Small intestine (tissue), 7 donors: ENCODE measurements around the gene ETS2. TPM values are rescaled to one million over a fixed set of nuclear protein-coding genes. Genes with fewer than 3 reads are reported as not detected.

Experiments used
- DNase-seq, 2 donors: peaks; one replicate each; pipeline versions ENCODE4 v3.0.0 to v3.0.0-alpha.2; 2013
- FAIRE-seq: peaks from 2 replicates; lab custom pipeline; 2012; peaks lifted over from hg19 to GRCh38; lab: Jason Lieb, UNC
- H3K27ac ChIP-seq, 3 donors: one replicate each; pipeline ENCODE4 v1.5.1; 2013; ENCODE audit warnings: low read length in 2 of 3, mild to moderate bottlenecking in 2 of 3, control low read depth in 1 of 3, inconsistent platforms in 1 of 3, low read depth in 1 of 3, moderate library complexity in 1 of 3
- H3K27me3 ChIP-seq, 3 donors: one replicate each; pipeline ENCODE4 v1.6.1; 2013; ENCODE audit warnings: low read length in 3 of 3, inconsistent platforms in 1 of 3; ENCODE audit not compliant: control insufficient read depth in 3 of 3, insufficient read depth in 3 of 3
- H3K36me3 ChIP-seq, 3 donors: one replicate each; pipeline ENCODE4 v1.6.1; 2013; ENCODE audit warnings: low read length in 3 of 3, inconsistent platforms in 1 of 3, low read depth in 1 of 3, mild to moderate bottlenecking in 1 of 3, moderate library complexity in 1 of 3; ENCODE audit not compliant: control insufficient read depth in 3 of 3, insufficient read depth in 2 of 3
- H3K4me1 ChIP-seq, 3 donors: one replicate each; pipeline ENCODE4 v1.6.1; 2013; ENCODE audit warnings: low read length in 2 of 3, inconsistent platforms in 1 of 3, low read depth in 1 of 3, mild to moderate bottlenecking in 1 of 3, moderate library complexity in 1 of 3; ENCODE audit not compliant: control insufficient read depth in 3 of 3, insufficient read depth in 2 of 3
- H3K4me3 ChIP-seq, 3 donors: one replicate each; pipeline ENCODE4 v1.5.1; 2013; ENCODE audit warnings: low read length in 3 of 3, control low read depth in 1 of 3, inconsistent platforms in 1 of 3, low read depth in 1 of 3, mild to moderate bottlenecking in 1 of 3, moderate library complexity in 1 of 3
- H3K9me3 ChIP-seq, 2 donors: one replicate each; pipeline ENCODE4 v1.6.1; 2013; ENCODE audit warnings: low read depth in 1 of 2, low read length in 1 of 2; ENCODE audit not compliant: control insufficient read depth in 2 of 2, insufficient read depth in 1 of 2
- WGBS, 3 donors: extraction: QIAGEN DNeasy Blood & Tissue Kit; methylation state at CpG; one replicate each; pipeline ENCODE4 v1.1.7; 2013; 5-methylcytosine and 5-hydroxymethylcytosine counted together
- polyA plus RNA-seq, 4 donors: library from polyadenylated mRNA; stranded (reverse) in 3 of 4; unstranded in 1 of 4; fragments of 200-250 nt in 3 of 4; fragments of 120-200 nt in 1 of 4; gene quantifications; one replicate each; pipeline versions ENCODE4 v1.2.1 to v1.2.3, GENCODE V29; 2013
- donor health status: healthy with polysubstance abuse.
- donor health status: control.
- donor health status: control.
- donor health status: Bipolar disorder and iron deficiency.
- donor health status: healthy.

Gene ETS2
- polyA plus RNA-seq, 4 donors = 129 to 151 (median 135) TPM

DNA sequence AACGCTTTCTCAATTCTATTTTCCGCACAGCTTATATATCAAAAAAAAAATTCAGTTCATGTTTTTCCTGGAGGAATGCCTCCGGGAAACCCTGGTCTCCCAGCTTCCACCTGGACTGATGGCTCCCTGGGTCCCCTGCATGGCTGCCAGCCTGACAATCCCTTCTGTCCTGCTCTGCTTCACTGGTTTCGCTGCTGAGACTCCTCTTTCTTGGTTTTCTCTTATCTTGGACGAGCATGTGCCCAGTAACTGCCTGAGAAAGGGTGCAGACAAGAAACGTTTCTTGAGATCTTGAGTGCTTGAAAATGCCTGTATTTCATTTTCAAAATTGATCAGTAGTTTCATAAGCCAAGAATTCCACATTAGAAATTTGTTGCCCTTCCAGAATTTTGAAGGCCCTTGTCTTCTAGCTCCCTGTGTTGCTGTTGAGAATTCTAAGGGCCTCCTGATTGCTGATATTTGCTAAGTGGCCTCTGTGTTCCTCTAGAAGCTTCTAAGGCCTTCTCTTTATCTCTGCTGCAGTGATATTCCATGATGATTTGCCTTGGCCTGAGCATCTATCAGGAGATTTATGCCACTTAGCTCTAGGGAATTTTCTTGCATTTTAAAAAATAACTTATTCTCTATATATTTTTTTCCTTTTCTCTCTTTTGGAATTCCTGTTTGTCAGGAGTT lies 44.7 kb downstream of the ETS2 start:
- FAIRE-seq (no peak), DNase-seq (no peak)
- WGBS, 3 donors = 77 to 85% (median 80%) methylated on average over 6 of the region's 6 CpGs
- H3K4me3 ChIP-seq = no peak overlapping the region
- H3K36me3 ChIP-seq = no peaks in the 10 kb centered on the region
- no peak overlapping the region for H3K27ac ChIP-seq
- H3K4me1 ChIP-seq = no peaks in the 10 kb centered on the region
- H3K9me3 ChIP-seq = peaks cover 0 to 9% of the 10 kb centered on the region in 2 donors
- H3K27me3 ChIP-seq = no peaks in the 10 kb centered on the region

DNA sequence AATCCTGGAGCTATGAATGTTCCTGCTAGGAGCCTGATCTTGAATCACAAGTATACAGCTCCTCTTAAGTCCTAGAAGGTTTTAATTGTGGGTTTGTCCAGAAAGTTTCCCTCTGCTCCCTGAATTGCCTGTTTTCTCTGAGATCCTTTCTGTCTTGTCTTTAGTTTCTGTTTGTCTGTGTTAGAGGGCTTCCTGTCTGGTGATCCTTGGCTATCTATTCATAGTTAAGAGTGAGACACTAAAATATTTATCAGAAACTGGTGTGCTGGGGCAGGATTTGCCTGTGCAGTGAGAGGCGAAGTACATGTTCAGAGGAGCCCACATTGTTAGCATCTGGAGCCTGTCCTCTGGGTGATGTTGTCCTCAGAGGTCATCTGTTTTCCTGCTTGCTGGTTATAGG lies 45.4 kb downstream of the ETS2 start:
- FAIRE-seq (no peak), DNase-seq (no peak)
- H3K9me3 ChIP-seq = peaks cover 0 to 9% of the 10 kb centered on the region in 2 donors
- no peak overlapping the region for H3K4me3 ChIP-seq
- no peaks in the 10 kb centered on the region for H3K4me1 ChIP-seq
- H3K27me3 ChIP-seq = no peaks in the 10 kb centered on the region
- H3K27ac ChIP-seq = no peak overlapping the region
- WGBS, 3 donors = 92 to 96% (median 93%) methylated on average over 1 of the region's 1 CpG
- no peaks in the 10 kb centered on the region for H3K36me3 ChIP-seq

DNA sequence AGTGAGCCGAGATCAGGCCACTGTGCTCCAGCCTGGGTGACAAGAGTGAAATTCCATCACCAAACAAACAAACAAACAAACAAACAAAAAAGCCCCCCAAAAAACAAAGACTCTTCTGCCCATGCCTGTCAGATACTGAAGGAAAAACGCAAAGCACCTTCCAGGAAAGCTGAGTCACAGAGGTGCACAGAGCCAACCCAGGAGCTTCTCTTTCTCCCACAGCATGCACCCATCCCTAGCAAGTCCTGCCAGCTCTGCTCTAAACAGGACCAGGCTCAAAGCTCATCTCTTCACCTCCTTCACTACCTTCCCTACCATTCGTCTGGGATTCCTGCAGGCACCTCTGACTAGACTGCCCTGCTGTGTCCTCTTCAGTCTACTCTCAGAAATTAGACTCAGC lies 46.5 kb downstream of the ETS2 start:
- 76 to 91% (median 86%) methylated on average over 3 of the region's 3 CpGs for WGBS, 3 donors
- no peaks in the 10 kb centered on the region for H3K36me3 ChIP-seq
- DNase-seq = no peak
- H3K27me3 ChIP-seq = no peaks in the 10 kb centered on the region
- H3K4me3 ChIP-seq = no peak overlapping the region
- peaks cover 0 to 4% (median 0%) of the 10 kb centered on the region in 3 donors for H3K4me1 ChIP-seq
- peaks cover 0 to 9% of the 10 kb centered on the region in 2 donors for H3K9me3 ChIP-seq
- FAIRE-seq = no peak
- H3K27ac ChIP-seq = no peak overlapping the region

DNA sequence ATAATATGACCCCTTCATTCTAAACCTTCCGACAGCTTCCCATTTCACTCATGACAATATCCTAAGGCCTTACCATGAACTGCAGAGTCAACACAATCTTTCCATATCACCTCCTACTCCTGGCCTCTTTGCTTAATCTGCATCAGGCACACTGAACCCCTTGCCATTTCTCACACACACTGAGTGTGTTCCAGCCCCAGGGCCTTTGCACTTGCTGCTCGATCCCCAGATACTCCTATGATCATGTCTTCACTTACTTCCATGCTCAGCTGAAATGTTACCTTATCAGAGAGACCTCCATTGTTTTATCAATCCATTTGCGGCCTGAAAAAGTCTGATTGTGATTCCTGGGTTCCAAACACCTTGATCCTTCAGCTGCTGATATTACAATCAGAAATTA lies 47.0 kb downstream of the ETS2 start:
- Histone ChIP-seq H3K27ac (no peak overlapping the region), H3K36me3 (no peaks in the 10 kb centered on the region), H3K4me1 (peaks cover 0 to 7% (median 0%) of the 10 kb centered on the region in 3 donors), H3K27me3 (no peaks in the 10 kb centered on the region), H3K4me3 (no peak overlapping the region), H3K9me3 (peaks cover 0 to 9% of the 10 kb centered on the region in 2 donors)
- 66 to 79% (median 68%) methylated on average over 3 of the region's 3 CpGs for WGBS, 3 donors
- FAIRE-seq = no peak
- no peak for DNase-seq

DNA sequence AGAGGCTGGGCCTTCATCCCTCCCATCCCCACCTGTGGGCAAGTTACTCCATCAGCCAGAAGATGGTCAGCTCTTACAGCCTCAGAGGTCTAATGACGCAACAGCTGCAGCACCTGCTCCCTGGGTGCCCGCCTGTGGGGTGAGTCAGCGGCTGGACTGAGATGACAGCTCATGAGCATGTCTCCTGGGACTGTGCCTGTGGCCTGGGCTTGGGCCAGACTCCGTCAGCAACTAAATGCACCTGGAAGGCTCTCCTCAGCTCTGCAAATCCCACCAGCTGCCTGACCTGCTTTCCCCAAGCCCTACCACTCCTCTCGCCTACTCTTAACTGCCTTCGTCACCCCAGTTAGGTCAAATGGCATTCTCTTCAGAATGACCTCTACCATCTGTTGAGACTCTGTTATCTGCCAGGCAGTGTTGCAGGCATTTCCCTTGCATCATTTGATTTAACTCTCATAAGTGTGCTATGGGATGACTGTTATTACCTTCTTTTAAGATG lies 47.7 kb downstream of the ETS2 start:
- Histone ChIP-seq H3K36me3 (no peaks in the 10 kb centered on the region), H3K27me3 (no peaks in the 10 kb centered on the region), H3K9me3 (peaks cover 0 to 9% of the 10 kb centered on the region in 2 donors), H3K27ac (no peak overlapping the region), H3K4me1 (peaks cover 0 to 7% (median 0%) of the 10 kb centered on the region in 3 donors), H3K4me3 (no peak overlapping the region)
- DNase-seq (peak; percentile 21 to 51), FAIRE-seq (no peak)
- WGBS, 3 donors = 43 to 70% (median 57%) methylated on average over 6 of the region's 6 CpGs

DNA sequence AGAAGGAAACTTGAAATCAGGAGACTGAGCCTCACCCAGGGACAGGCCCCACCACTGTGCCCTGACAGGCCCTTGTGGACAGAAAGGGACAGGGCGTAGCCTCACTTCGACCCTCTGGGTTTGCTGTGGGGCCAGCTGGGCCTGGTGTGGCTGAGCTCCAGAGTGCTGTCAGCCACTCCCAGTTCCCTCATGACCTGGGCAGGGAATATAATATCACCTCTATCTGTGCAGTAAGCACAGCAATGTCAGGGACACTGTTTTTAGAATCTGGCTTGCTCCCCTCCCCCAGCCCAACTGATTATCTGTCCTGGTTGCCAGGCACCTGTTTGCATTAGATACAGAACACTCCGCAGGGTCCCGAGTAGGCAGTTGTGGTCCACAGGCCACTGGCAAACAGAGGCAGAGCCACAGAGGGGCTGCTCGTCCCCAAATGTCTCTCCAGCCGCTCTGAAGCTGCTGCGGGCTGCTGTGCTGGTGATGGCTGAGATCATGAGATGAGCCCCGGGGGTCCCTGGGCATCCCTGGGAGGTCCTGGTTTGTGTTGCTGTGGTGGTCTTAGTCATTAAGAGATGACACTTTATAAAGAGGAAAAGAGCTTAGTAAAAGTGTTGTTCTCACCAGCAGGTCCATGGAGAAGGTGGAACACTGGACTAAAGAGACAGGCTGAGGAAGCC lies 51.6 kb downstream of the ETS2 start:
- no peaks in the 10 kb centered on the region for H3K36me3 ChIP-seq
- DNase-seq (peak; percentile 22 to 28), FAIRE-seq (no peak)
- no peaks in the 10 kb centered on the region for H3K9me3 ChIP-seq
- 62 to 80% (median 66%) methylated on average over 8 of the region's 8 CpGs for WGBS, 3 donors
- H3K27me3 ChIP-seq = no peaks in the 10 kb centered on the region
- H3K4me3 ChIP-seq = no peak overlapping the region
- H3K27ac ChIP-seq = no peak overlapping the region
- H3K4me1 ChIP-seq = peaks cover 0 to 7% (median 0%) of the 10 kb centered on the region in 3 donors

DNA sequence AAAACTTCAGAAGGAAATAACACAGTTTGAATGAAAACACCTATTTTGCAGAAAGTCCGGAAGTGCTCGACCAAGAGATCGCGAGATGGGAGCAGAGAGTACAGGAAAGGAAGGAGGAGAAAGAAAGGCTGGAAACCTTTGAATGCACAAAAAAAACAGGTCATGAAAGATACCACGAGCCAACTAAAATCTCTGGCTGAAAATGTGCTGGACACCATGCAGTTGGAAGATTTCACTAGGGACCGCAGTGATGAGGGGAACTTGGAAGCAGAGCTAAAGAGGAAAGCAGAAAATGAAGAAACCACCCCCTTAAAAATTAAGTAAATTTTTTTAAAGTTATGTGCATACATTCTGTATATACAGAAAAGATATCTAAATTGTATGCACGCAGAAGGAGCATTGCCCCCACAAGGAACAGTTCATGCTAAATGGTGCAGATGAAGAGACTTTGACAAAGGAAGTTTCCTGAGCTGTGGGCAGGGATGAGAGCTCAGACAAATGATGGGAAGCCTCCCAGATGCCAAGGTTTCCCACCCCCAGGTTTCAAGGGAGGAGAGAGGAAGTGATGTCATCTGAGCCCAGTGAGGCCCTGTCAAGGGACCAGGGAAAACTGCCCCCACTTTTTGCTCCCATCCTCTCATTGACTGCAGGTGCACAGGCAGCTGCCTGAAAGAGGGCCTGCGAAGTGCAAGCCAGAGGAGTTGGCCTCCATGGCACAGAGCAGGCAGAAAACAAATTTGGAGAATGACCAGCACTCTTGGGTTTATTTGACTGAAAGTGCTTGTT lies 52.5 kb downstream of the ETS2 start:
- Histone ChIP-seq H3K4me1 (peaks cover 0 to 7% (median 0%) of the 10 kb centered on the region in 3 donors), H3K36me3 (no peaks in the 10 kb centered on the region), H3K4me3 (no peak overlapping the region), H3K9me3 (no peaks in the 10 kb centered on the region), H3K27ac (no peak overlapping the region), H3K27me3 (no peaks in the 10 kb centered on the region)
- WGBS, 3 donors = 75 to 82% (median 82%) methylated on average over 8 of the region's 8 CpGs
- DNase-seq = no peak
- no peak for FAIRE-seq

DNA sequence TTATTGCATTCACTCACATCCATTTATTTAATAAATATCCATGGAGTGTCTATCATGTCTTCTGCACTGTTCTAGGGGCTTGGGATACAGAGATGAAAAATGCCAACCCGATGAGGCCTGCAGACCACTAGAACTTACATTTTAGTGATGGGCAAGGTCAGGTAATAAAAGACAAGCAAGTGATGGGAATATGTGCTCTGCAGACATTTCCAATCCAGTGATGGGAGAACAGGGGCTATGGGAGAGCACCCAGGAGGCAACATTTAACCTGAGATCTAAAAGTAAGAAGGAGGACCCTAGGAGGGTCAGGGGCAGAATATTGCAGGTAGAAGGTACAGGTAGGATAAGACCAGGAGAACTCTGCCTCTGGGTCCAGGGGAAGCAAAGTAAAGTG lies 53.1 kb downstream of the ETS2 start:
- peaks cover 0 to 7% (median 0%) of the 10 kb centered on the region in 3 donors for H3K4me1 ChIP-seq
- DNase-seq = no peak
- no peak overlapping the region for H3K27ac ChIP-seq
- no peaks in the 10 kb centered on the region for H3K9me3 ChIP-seq
- no peak for FAIRE-seq
- WGBS, 3 donors = 88 to 93% (median 91%) methylated on average over 1 of the region's 1 CpG
- H3K4me3 ChIP-seq = no peak overlapping the region
- H3K36me3 ChIP-seq = no peaks in the 10 kb centered on the region
- no peaks in the 10 kb centered on the region for H3K27me3 ChIP-seq
